MM.1S (cell line): Measurements from ENCODE around the gene LMOD1.

Source experiments
- DNase-seq: peaks from one replicate; pipeline ENCODE4 v3.0.0-alpha.2; 2015
- H2AFZ ChIP-seq: fragments of 300-600 bp; sonication (generic); 2 replicates; pipeline ENCODE4 v1.6.0; 2016; ENCODE audit warnings: antibody characterized with exemption, low read length
- H3F3A ChIP-seq: fragments of 300-600 bp; sonication (generic); 2 replicates; pipeline ENCODE4 v1.6.1; 2016; ENCODE audit warnings: mild to moderate bottlenecking, antibody characterized with exemption, low read length, moderate library complexity, mixed read lengths; ENCODE audit not compliant: insufficient read depth
- H3K27ac ChIP-seq: fragments of 300-600 bp; sonication (generic); 2 replicates; pipeline ENCODE4 v1.5.1; 2016; ENCODE audit warnings: mild to moderate bottlenecking, low read length
- H3K27me3 ChIP-seq: fragments of 300-600 bp; sonication (generic); replicated peaks from 2 replicates; pipeline ENCODE4 v1.6.0; 2016; ENCODE audit warnings: low read length; ENCODE audit not compliant: insufficient read depth
- H3K36me3 ChIP-seq: fragments of 300-600 bp; sonication (generic); replicated peaks from 2 replicates; pipeline ENCODE4 v1.6.1; 2016; ENCODE audit warnings: mild to moderate bottlenecking, low read length, mixed read lengths; ENCODE audit not compliant: insufficient read depth
- H3K4me1 ChIP-seq: fragments of 300-600 bp; sonication (generic); 2 replicates; pipeline ENCODE4 v1.6.1; 2016; ENCODE audit warnings: low read length, mixed read lengths
- H3K4me2 ChIP-seq: fragments of 300-600 bp; sonication (generic); 2 replicates; pipeline ENCODE4 v1.6.0; 2016; ENCODE audit warnings: low read depth, low read length
- H3K4me3 ChIP-seq: fragments of 300-600 bp; sonication (generic); 2 replicates; pipeline ENCODE4 v1.5.1; 2016; ENCODE audit warnings: low read length, mixed read lengths
- H3K79me2 ChIP-seq: fragments of 300-600 bp; sonication (generic); 2 replicates; pipeline ENCODE4 v1.6.1; 2016; ENCODE audit warnings: mixed run types, low read length, mixed read lengths
- H3K9ac ChIP-seq: fragments of 300-600 bp; sonication (generic); 2 replicates; pipeline ENCODE4 v1.6.1; 2016; ENCODE audit warnings: low read length, mixed read lengths
- H3K9me2 ChIP-seq: fragments of 300-600 bp; sonication (generic); replicated peaks from 2 replicates; pipeline ENCODE4 v1.6.1; 2016; ENCODE audit warnings: mild to moderate bottlenecking, low read length, mixed read lengths; ENCODE audit not compliant: insufficient read depth
- H3K9me3 ChIP-seq: fragments of 300-600 bp; sonication (generic); replicated peaks from 2 replicates; pipeline ENCODE4 v1.6.1; 2016; ENCODE audit warnings: mild to moderate bottlenecking, low read length, mixed read lengths; ENCODE audit not compliant: insufficient read depth
- H4K20me1 ChIP-seq: fragments of 300-600 bp; sonication (generic); 2 replicates; pipeline ENCODE4 v1.6.1; 2016; ENCODE audit warnings: mild to moderate bottlenecking, low read length, moderate library complexity, mixed read lengths; ENCODE audit not compliant: insufficient read depth
- CTCF ChIP-seq: fragments of 300-600 bp; sonication (generic); IDR thresholded peaks from 2 replicates; pipeline ENCODE4 v1.5.1; 2016; ENCODE audit warnings: antibody characterized with exemption, low read length, mixed read lengths
- EZH2 ChIP-seq: fragments of 300-600 bp; sonication (generic); optimal IDR thresholded peaks from 2 replicates; pipeline ENCODE3; 2017; ENCODE audit warnings: low read depth, mild to moderate bottlenecking, antibody characterized with exemption, low read length, mixed read lengths
- EZH2phosphoT487 ChIP-seq: fragments of 300-600 bp; sonication (generic); IDR thresholded peaks from 2 replicates; pipeline ENCODE4 v1.6.1; 2018; ENCODE audit warnings: antibody characterized with exemption, low read length

Gene LMOD1

GRCh38 chr1:201970334-201971159, 24.2 kb upstream of the LMOD1 start:
- Histone ChIP-seq H3K4me2 (no peak overlapping the region), H3F3A (peaks cover 29% of the 10 kb centered on the region), H3K4me1 (peaks cover 29% of the 10 kb centered on the region), H3K36me3 (peaks cover 22% of the 10 kb centered on the region), H3K9me3 (no peaks in the 10 kb centered on the region), H3K27ac (no peak overlapping the region), H3K27me3 (no peaks in the 10 kb centered on the region), H4K20me1 (peaks cover 3% of the 10 kb centered on the region; the same call in 1 of the 2 replicates), H2AFZ (no peak overlapping the region), H3K4me3 (no peak overlapping the region), H3K9me2 (no peaks in the 10 kb centered on the region), H3K79me2 (peaks cover 11% of the 10 kb centered on the region), H3K9ac (no peak overlapping the region)
- no peak for TF ChIP-seq EZH2
- TF ChIP-seq EZH2phosphoT487 = no peak
- TF ChIP-seq CTCF = no peak
- no peak for DNase-seq

- no peak overlapping the region for H3K9ac ChIP-seq
- peaks cover 29% of the 10 kb centered on the region for H3K4me1 ChIP-seq
- DNase-seq = no peak
- peaks cover 25% of the 10 kb centered on the region for H3K79me2 ChIP-seq
- peaks cover 35% of the 10 kb centered on the region for H3K36me3 ChIP-seq
- H2AFZ ChIP-seq = no peak overlapping the region
- no peak overlapping the region for H3K4me2 ChIP-seq
- no peaks in the 10 kb centered on the region for H3K9me2 ChIP-seq
- no peaks in the 10 kb centered on the region for H3K9me3 ChIP-seq
- no peak overlapping the region for H3K4me3 ChIP-seq
- no peak overlapping the region for H3K27ac ChIP-seq
- H3K27me3 ChIP-seq = no peaks in the 10 kb centered on the region
- TF ChIP-seq EZH2phosphoT487 (no peak), EZH2 (no peak), CTCF (no peak)
- peaks cover 3% of the 10 kb centered on the region; the same call in 1 of the 2 replicates for H4K20me1 ChIP-seq
- peaks cover 29% of the 10 kb centered on the region for H3F3A ChIP-seq
These were observed 22.0 kb upstream of the LMOD1 start for GRCh38 chr1:201968202-201968925.

GRCh38 chr1:201966171-201966570, 19.8 kb upstream of the LMOD1 start:
- TF ChIP-seq EZH2 (no peak), CTCF (no peak), EZH2phosphoT487 (no peak)
- Histone ChIP-seq H3K9me2 (no peaks in the 10 kb centered on the region), H3K4me1 (peaks cover 11% of the 10 kb centered on the region), H2AFZ (no peak overlapping the region), H3F3A (peaks cover 20% of the 10 kb centered on the region), H3K36me3 (peaks cover 37% of the 10 kb centered on the region), H3K4me2 (no peak overlapping the region), H3K4me3 (no peak overlapping the region), H3K27me3 (no peaks in the 10 kb centered on the region), H4K20me1 (peaks cover 3% of the 10 kb centered on the region; the same call in 1 of the 2 replicates), H3K79me2 (peaks cover 39% of the 10 kb centered on the region), H3K9ac (no peak overlapping the region), H3K9me3 (no peaks in the 10 kb centered on the region), H3K27ac (no peak overlapping the region)
- no peak for DNase-seq
